Prostate gland (tissue), 2 donors: ENCODE data around the gene SNPH. TPM values are rescaled to one million over a fixed set of nuclear protein-coding genes. Genes with fewer than 3 reads are reported as not detected.

ENCODE experiments used
- DNase-seq: peaks from one replicate; pipeline ENCODE4 v3.0.0-alpha.2; 2019; ENCODE audit warnings: low spot score
- H3K27ac ChIP-seq, 2 donors: fragments of 200-600 bp; sonication (generic); 2 replicates each; pipeline ENCODE4 v1.5.1; 2017 to 2019
- H3K27me3 ChIP-seq: fragments of 200-600 bp; sonication (generic); replicated peaks from 2 replicates; pipeline ENCODE4 v1.5.1; 2019; ENCODE audit not compliant: insufficient read depth
- H3K36me3 ChIP-seq, 2 donors: fragments of 200-600 bp; sonication (generic); 1 replicate in 1 of 2; 2 replicates in 1 of 2; pipeline versions ENCODE4 v1.5.1 to v1.8.1; 2017 to 2019
- H3K4me1 ChIP-seq: fragments of 200-600 bp; sonication (generic); replicated peaks from 2 replicates; pipeline ENCODE4 v1.5.1; 2019
- H3K4me3 ChIP-seq, 2 donors: fragments of 200-600 bp; sonication (generic); 2 replicates each; pipeline ENCODE4 v1.5.1; 2017 to 2019
- H3K9me3 ChIP-seq: fragments of 200-600 bp; sonication (generic); 2 replicates; pipeline ENCODE4 v1.5.1; 2017
- CTCF ChIP-seq, 4 experiments: fragments of 200-600 bp in 2 of 4; fragments of 450-650 bp in 2 of 4; sonication (generic) in 2 of 4; IDR thresholded peaks; 1 replicate in 3 of 4; 2 replicates in 1 of 4; pipeline ENCODE4 v1.5.1; 2016 to 2019; ENCODE audit warnings: antibody characterized with exemption in 4 of 4, mild to moderate bottlenecking in 2 of 4, moderate library complexity in 2 of 4
- POLR2A ChIP-seq: fragments of 450-650 bp; IDR thresholded peaks from one replicate; pipeline ENCODE4 v1.6.1; 2016; ENCODE audit warnings: antibody characterized with exemption, mild to moderate bottlenecking
- POLR2AphosphoS5 ChIP-seq: sonication (generic); formaldehyde crosslinking; IDR thresholded peaks from one replicate; pipeline ENCODE4 v1.6.1; 2017; ENCODE audit warnings: antibody characterized with exemption
- WGBS: methylation state at CpG from one replicate; pipeline ENCODE4 v1.1.5; 2018; 5-methylcytosine and 5-hydroxymethylcytosine counted together
- intact Hi-C: fragments of 100-400 bp; cut with DNase I; formaldehyde crosslinking; loops from one replicate; pipeline ENCODE4 v1.14.2; 2022
- total RNA-seq, 2 donors: library from RNA; depleted of rRNA; stranded (reverse); fragments of >200 nt; gene quantifications; one replicate each; pipeline ENCODE4 v1.1.0, GENCODE V29; 2016

Gene SNPH
- total RNA-seq, 2 donors from 2014 or later: 4.5 to 12.3 TPM

- Histone ChIP-seq H3K27me3 (no peaks in the 10 kb centered on the region), H3K4me3 (no peak overlapping the region), H3K4me1 (no peaks in the 10 kb centered on the region), H3K27ac (no peak overlapping the region), H3K9me3 (no peaks in the 10 kb centered on the region), H3K36me3 (no peaks in the 10 kb centered on the region)
- TF ChIP-seq POLR2AphosphoS5 (no peak), POLR2A (no peak), CTCF (IDR thresholded peaks at IDR 0.05) (no peak)
- 73% methylated on average over 2 of the region's 2 CpGs for WGBS
- no peak for DNase-seq
- intact Hi-C loops: no loop called here
These were observed 9.8 kb downstream of the SNPH start for GRCh38 chr20:1275919-1276318.

DNA sequence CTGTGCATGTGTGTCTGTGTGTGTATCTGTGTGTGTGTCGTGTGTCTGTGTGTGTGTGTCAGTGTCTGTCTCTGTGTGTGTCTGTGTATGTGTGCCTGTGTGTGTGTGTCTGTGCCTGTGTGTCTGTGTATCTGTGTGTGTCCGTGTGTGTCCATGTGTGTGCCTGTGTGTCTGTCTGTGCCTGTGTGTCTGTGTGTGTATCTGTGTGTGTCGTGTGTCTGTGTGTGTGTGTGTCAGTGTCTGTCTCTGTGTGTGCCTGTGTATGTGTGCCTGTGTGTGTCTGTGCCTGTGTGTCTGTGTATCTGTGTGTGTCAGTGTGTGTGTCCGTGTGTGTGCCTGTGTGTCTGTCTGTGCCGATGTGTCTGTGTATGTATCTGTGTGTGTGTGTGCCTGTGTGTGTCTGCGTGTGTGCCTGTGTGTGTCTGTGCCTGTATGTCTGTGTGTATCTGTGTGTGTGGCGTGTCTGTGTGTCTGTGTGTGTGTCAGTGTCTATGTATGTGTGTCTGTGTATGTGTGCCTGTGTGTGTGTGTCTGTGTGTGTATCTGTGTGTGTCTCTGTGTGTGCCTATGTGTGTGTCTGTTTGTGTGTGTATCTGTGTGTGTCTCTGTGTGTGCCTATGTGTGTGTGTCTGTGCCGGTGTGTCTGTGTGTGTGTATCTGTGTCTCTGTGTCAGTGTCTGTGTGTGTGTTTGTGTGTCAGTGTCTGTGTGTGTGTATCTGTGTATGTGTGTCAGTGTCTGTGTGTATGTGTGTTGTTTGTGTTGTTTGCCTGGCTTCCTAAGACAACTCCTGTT is 11.6 kb downstream of the SNPH start:
- Histone ChIP-seq H3K9me3 (no peaks in the 10 kb centered on the region), H3K27me3 (no peaks in the 10 kb centered on the region), H3K4me1 (no peaks in the 10 kb centered on the region), H3K36me3 (no peaks in the 10 kb centered on the region), H3K4me3 (no peak overlapping the region), H3K27ac (no peak overlapping the region)
- intact Hi-C loops: no loop called here
- no peak for DNase-seq
- TF ChIP-seq POLR2A: no peak
- TF ChIP-seq POLR2AphosphoS5: no peak
- TF ChIP-seq CTCF (IDR thresholded peaks at IDR 0.05): no peak
- 92% methylated on average over 8 of the region's 8 CpGs for WGBS

GRCh38 chr20:1278993-1279392 is 12.9 kb downstream of the SNPH start:
- TF ChIP-seq POLR2A (no peak), POLR2AphosphoS5 (no peak), CTCF (IDR thresholded peaks at IDR 0.05) (no peak)

GRCh38 chr20:1280195-1281102 is 14.4 kb downstream of the SNPH start:
- Histone ChIP-seq H3K4me1 (peaks cover 3% of the 10 kb centered on the region), H3K36me3 (no peaks in the 10 kb centered on the region), H3K27ac (no peak overlapping the region), H3K4me3 (no peak overlapping the region), H3K27me3 (no peaks in the 10 kb centered on the region), H3K9me3 (no peaks in the 10 kb centered on the region)
- WGBS: 64% methylated on average over 6 of the region's 6 CpGs
- TF ChIP-seq POLR2AphosphoS5 (no peak), CTCF (IDR thresholded peaks at IDR 0.05) (no peak), POLR2A (no peak)
- no peak for DNase-seq
- intact Hi-C loops: no loop called here

More at GRCh38 chr20:1278993-1279392, 12.9 kb downstream of the SNPH start:
- DNase-seq: no peak
- no peak overlapping the region for H3K4me3 ChIP-seq
- H3K9me3 ChIP-seq: no peaks in the 10 kb centered on the region
- H3K27me3 ChIP-seq: no peaks in the 10 kb centered on the region
- WGBS: 93% methylated on average over 4 of the region's 4 CpGs
- H3K27ac ChIP-seq: no peak overlapping the region
- H3K4me1 ChIP-seq: peaks cover 3% of the 10 kb centered on the region
- no peaks in the 10 kb centered on the region for H3K36me3 ChIP-seq
- intact Hi-C loops: no loop called here
